ENCODE data around the gene MEIOSIN.

MEIOSIN gene

GRCh38 chr19:45804140-45804958 lies 71.1 kb downstream of the MEIOSIN start:
- no peak for DNase-seq

- no peak for DNase-seq
Measured at GRCh38 chr19:45804959-45805230, 71.7 kb downstream of the MEIOSIN start.

GRCh38 chr19:45805719-45806118 lies 72.5 kb downstream of the MEIOSIN start:
- DNase-seq = no peak

GRCh38 chr19:45809643-45810159 lies 76.5 kb downstream of the MEIOSIN start:
- peak; percentile 95 for DNase-seq

- no peak for DNase-seq
Measured at GRCh38 chr19:45812297-45812696, 79.1 kb downstream of the MEIOSIN start.

Measured in NCI-H510A treated with DMSO at 0.1 percent for 48 hours (cell line).